Measurements from ENCODE around the gene CDR2. TPM values are rescaled to one million over a fixed set of nuclear protein-coding genes. Genes with fewer than 3 reads are reported as not detected.

Gene CDR2
- total RNA-seq, 3 donors from 2014 or later = 29.0 to 37.5 (median 35.1) TPM

DNA sequence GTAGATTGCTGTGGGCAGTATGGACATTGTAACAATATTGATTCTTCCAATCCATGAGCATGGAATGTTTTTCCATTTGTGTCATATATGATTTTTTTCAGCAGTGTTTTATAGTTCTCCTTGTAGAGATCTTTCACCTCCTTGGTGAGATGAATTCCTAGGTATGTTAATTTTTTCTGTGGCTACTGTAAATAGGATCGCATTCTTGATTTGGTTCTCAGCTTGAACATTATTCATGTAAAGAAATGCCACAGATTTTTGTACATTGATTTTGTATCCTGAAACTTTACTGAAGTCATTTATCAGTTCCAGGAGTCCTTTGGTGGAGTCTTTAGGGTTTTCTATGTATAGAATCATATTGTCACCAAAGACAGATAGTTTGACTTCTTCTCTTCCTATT, 19.7 kb upstream of the CDR2 start:
- H3K4me1 Mint-ChIP-seq (ENCODE audit: low read depth) = peaks cover 15% of the 10 kb centered on the region
- DNase-seq (no peak), ATAC-seq (no peak)
- H3K4me3 Mint-ChIP-seq = no peak overlapping the region
- H3K36me3 Mint-ChIP-seq (ENCODE audit: insufficient read depth) = peaks cover 4% of the 10 kb centered on the region
- H3K9me3 Mint-ChIP-seq = no peaks in the 10 kb centered on the region
- H3K27me3 Mint-ChIP-seq (ENCODE audit: low read depth) = no peaks in the 10 kb centered on the region

DNA sequence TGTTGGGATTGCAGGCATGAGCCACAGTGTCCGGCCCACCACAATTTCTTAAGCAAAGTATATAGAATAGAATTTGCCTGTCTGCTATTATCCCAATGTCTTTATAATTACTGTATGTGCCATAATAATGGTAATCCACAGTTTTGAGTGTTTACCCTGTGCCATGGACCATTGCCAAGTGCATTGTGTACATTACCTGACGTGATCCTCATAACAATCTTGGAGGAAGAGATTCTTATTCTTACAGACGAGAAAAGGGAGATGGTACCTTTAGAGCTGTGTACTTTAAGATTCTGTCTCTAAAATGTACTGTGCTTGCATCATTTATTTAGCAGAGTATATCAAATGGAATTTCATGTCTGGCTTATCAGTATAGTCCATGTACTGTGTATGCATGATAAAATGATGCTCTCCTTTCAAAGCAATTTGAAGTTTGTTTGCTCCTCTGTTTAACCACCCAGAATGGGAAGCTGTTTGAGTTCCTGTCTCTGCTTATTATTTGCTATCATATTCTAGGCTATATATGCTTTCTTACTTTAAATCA, 13.8 kb upstream of the CDR2 start:
- Mint-ChIP-seq H3K36me3 (ENCODE audit: insufficient read depth) (no peaks in the 10 kb centered on the region), H3K9me3 (no peaks in the 10 kb centered on the region), H3K4me3 (no peak overlapping the region), H3K4me1 (ENCODE audit: low read depth) (peaks cover 5% of the 10 kb centered on the region), H3K27me3 (ENCODE audit: low read depth) (no peaks in the 10 kb centered on the region)
- ATAC-seq (no peak), DNase-seq (no peak)

DNA sequence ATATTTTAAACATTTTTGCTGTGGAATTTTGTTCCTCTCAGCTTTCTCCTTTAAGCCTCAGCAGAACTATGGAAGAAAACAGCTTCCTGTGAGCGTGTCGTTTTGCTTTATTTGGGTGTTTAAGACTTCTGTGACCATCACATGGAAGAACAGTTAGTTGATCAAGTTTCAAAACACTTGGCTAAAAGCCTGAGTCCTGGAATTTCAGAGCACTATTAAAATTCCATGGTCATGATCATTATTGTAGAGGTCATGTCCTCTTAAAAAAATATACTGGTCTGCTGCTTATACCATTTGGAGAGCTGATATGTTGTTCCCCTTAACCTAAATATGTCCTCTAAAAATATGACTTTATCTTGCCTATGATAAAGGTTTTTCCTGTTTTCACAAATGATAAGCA, 12.6 kb upstream of the CDR2 start:
- Mint-ChIP-seq H3K4me3 (no peak overlapping the region), H3K36me3 (ENCODE audit: insufficient read depth) (no peaks in the 10 kb centered on the region), H3K4me1 (ENCODE audit: low read depth) (peaks cover 5% of the 10 kb centered on the region), H3K27me3 (ENCODE audit: low read depth) (no peaks in the 10 kb centered on the region), H3K9me3 (no peaks in the 10 kb centered on the region)
- DNase-seq (no peak), ATAC-seq (no peak)

DNA sequence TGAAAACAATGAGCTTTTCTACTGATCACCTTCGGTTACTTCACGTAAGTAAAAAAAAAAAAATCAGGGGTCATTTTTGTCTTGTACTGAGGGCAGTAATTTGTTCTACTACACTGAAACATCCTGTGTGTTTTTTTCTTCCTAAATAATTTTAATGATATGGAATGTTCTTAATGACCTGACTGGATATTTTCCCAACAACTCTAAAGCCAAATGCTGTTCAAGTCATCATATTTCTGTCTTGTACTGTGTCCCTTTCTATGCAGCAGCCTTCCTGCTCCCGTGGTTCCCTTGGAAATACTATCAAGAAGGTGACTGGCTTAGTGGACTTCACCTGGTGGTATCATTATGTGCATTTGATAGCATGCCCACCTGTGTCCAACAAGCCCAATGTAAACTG, 10.8 kb upstream of the CDR2 start:
- DNase-seq (no peak), ATAC-seq (no peak)
- no peak overlapping the region for H3K4me3 Mint-ChIP-seq
- H3K36me3 Mint-ChIP-seq (ENCODE audit: insufficient read depth) = no peaks in the 10 kb centered on the region
- peaks cover 20% of the 10 kb centered on the region for H3K4me1 Mint-ChIP-seq (ENCODE audit: low read depth)
- H3K27me3 Mint-ChIP-seq (ENCODE audit: low read depth) = no peaks in the 10 kb centered on the region
- H3K9me3 Mint-ChIP-seq = no peaks in the 10 kb centered on the region

DNA sequence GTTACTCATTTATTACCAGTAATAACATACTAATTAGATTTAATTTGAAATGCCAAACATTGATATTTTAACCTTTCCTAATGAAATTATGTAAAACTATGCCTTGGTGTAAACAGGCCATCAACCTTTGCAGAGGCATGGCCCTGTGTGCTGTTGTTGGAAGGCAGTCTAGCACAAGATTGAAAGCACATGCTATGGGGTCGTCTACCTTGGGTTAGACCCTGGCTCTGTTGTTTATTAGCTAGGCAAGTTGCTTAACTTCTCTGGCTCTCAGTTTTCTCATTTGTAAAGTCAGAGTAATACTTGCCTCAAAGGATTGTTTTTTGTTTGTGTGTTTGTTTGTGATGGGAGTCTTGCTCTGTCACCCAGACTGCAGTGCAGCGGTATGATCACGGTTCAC, 9.4 kb upstream of the CDR2 start:
- Mint-ChIP-seq H3K36me3 (ENCODE audit: insufficient read depth) (no peaks in the 10 kb centered on the region), H3K9me3 (no peaks in the 10 kb centered on the region), H3K4me3 (no peak overlapping the region), H3K4me1 (ENCODE audit: low read depth) (peaks cover 23% of the 10 kb centered on the region), H3K27me3 (ENCODE audit: low read depth) (no peaks in the 10 kb centered on the region)
- no peak for DNase-seq
- no peak for ATAC-seq

DNA sequence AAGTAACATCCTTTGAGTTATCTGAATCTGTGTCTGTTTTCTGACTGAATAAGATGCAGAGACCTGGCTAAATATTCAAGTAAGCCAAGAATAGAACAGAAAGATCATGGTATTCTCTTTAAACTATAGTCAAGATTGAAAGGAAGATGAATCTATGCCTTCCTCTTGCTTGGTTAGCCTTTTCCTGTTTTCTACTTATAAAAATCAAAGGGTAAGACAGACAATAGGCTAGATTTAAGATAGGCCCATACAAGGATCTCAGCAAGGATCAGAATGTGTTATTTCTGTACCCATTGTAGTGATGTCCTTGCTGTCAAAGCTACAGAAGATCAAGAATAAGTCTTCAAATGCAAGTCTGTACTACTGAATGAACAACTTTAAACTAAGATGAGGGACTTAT, 7.0 kb upstream of the CDR2 start:
- peaks cover 23% of the 10 kb centered on the region for H3K4me1 Mint-ChIP-seq (ENCODE audit: low read depth)
- ATAC-seq (no peak), DNase-seq (no peak)
- no peak overlapping the region for H3K4me3 Mint-ChIP-seq
- H3K9me3 Mint-ChIP-seq = no peaks in the 10 kb centered on the region
- H3K27me3 Mint-ChIP-seq (ENCODE audit: low read depth) = no peaks in the 10 kb centered on the region
- no peaks in the 10 kb centered on the region for H3K36me3 Mint-ChIP-seq (ENCODE audit: insufficient read depth)

DNA sequence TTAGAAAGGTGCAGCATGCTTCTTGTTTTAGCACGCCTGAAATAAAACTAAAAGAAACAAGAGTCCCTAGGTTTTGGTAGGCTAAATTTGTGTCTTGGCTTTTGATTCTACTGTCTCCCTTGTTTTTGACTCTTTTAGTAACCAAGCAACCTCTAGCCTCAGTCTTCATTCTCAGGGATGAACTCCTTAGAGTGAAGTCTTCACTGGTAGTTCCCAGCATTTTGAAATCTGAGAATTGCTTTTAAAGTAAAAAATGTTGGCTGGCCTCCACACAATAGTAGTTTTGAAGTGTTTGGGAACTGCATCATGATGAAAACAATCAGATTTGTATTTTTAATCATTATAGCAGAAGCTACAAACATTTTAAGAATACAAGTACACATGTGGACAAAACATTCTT, 6.1 kb upstream of the CDR2 start:
- DNase-seq (no peak), ATAC-seq (no peak)
- H3K4me3 Mint-ChIP-seq = no peak overlapping the region
- peaks cover 24% of the 10 kb centered on the region for H3K4me1 Mint-ChIP-seq (ENCODE audit: low read depth)
- H3K27me3 Mint-ChIP-seq (ENCODE audit: low read depth) = no peaks in the 10 kb centered on the region
- no peaks in the 10 kb centered on the region for H3K36me3 Mint-ChIP-seq (ENCODE audit: insufficient read depth)
- no peaks in the 10 kb centered on the region for H3K9me3 Mint-ChIP-seq

DNA sequence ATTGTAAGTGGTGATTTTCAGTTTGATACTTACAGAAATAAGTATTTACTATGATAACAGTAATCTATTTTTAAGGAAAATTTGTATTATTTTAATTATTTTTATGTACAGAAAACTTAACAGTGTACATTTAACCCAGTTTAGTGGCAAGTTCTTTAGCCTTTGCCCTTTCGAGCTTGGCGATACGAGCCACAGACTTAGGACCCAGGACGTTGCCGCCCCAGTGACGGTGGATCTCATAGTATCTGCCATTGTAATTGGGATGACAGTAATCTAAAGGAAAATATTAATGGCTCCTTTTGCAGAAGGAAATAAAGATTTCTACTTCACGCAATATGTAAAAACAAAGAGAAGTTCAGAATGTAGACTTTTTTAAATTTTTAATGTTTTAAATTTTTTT, 5.2 kb upstream of the CDR2 start:
- Mint-ChIP-seq H3K4me1 (ENCODE audit: low read depth) (peaks cover 29% of the 10 kb centered on the region), H3K36me3 (ENCODE audit: insufficient read depth) (no peaks in the 10 kb centered on the region), H3K4me3 (no peak overlapping the region), H3K27me3 (ENCODE audit: low read depth) (no peaks in the 10 kb centered on the region), H3K9me3 (no peaks in the 10 kb centered on the region)
- no peak for ATAC-seq
- DNase-seq = no peak

DNA sequence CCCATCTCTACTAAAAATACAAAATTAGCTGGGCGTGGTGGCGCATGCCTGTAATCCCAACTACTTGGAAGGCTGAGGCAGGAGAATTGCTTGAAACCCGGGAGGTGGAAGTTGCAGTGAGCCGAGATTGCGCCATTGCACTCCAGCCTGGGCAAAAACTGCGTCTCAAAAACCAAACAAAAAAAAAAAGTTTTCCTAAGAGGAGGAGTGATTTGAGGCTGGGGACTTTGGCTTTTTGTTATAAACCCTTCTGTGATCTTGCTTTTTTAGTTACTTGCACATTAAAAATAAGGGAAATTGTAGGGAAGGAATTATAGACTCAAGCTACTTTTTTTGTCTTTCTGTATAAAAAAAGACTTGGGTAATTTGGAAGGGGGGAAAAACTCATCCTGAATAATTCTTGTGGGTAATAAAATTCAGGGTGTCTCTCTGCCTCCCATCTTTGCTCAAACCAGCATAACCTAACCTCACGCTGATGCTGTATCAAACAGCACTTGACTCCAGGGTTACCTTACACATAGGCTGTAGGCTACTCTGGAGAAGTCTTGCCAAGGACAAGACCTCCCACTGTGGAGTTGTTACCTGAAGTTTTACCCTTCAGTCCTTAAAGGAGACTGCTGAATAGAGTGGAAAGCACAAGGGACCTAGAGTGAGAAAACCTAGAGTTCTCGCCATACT, 1.7 kb upstream of the CDR2 start:
- Mint-ChIP-seq H3K9me3 (no peaks in the 10 kb centered on the region), H3K27me3 (ENCODE audit: low read depth) (no peaks in the 10 kb centered on the region), H3K36me3 (ENCODE audit: insufficient read depth) (no peaks in the 10 kb centered on the region), H3K4me1 (ENCODE audit: low read depth) (peaks cover 38% of the 10 kb centered on the region), H3K4me3 (peak overlapping the region; percentile 49)
- no peak for DNase-seq
- no peak for ATAC-seq

DNA sequence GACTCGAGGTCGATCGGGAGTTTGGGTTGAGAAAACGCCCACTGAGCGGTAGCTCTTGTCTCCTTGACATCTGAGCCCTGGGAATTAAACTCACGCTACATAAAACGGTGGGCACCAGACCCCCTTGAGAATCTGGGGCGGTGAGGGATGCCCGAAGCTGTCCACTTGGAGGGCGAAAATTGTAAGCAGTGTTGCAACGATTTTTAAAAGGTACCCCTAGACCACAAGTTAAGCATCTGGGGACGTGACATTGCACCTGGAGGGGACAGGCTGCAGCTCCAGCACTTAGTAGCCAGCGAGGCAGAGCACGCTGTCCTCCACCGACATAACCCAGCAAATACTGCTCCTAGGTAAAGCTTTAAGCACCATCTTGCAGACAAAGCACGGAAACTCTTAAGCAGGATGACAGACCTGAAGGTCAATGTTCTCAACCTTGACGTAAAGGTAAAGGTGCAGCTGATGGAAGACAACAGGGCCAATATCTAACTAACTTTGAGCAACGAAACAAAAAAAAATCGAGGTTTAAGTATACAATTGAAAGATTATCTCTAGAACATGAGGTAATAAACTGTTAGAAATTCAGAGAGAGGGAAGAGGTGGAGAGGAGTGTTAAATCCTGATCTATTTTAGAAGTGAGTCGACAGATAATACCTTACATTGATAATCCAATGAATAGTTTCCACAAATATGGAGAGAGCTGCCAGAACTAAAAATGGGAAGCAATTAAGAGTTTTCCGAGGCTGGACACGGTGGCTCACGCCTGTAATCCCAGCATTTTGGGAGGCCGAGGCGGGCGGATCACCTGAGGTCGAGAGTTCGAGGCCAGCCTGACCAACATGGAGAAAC, 921 bp upstream of the CDR2 start:
- ATAC-seq = no peak
- peaks cover 39% of the 10 kb centered on the region for H3K4me1 Mint-ChIP-seq (ENCODE audit: low read depth)
- no peaks in the 10 kb centered on the region for H3K27me3 Mint-ChIP-seq (ENCODE audit: low read depth)
- no peak for DNase-seq
- no peaks in the 10 kb centered on the region for H3K36me3 Mint-ChIP-seq (ENCODE audit: insufficient read depth)
- no peaks in the 10 kb centered on the region for H3K9me3 Mint-ChIP-seq
- peak overlapping the region; percentile 95 for H3K4me3 Mint-ChIP-seq

DNA sequence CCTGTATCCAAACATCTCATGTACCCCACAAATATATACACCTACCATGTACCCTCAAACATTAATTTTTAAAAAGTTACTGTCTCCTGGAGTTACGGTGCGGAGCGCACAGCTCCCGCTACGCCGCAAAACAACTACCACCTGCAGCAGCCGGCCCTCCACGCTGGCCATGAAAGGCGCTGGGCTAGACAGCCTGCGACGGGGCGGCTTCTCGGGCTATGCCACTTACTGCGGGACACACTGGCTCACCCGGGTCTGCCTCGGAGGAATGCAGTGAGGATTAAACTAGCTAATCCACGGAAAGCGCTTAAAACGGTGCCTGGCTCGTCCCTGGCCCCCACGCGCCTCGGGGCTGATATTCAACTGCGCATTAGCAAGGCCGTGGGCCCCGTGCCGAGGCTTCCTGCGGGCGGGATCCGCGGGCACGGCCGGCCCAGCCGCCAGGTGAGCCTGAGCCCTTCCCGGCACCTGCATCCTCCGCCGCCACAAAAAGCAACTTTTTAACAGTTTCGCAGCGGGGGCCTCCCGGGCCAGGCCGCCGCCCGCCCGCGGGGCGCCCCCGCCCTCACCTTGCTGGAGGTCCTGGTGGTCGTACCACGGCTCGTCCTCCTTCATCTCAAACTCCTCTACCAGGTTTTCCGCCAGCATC, 633 bp downstream of the CDR2 start:
- DNase-seq = peak; percentile 25
- H3K9me3 Mint-ChIP-seq = no peaks in the 10 kb centered on the region
- H3K4me3 Mint-ChIP-seq = peak overlapping the region; percentile 95
- no peaks in the 10 kb centered on the region for H3K27me3 Mint-ChIP-seq (ENCODE audit: low read depth)
- H3K36me3 Mint-ChIP-seq (ENCODE audit: insufficient read depth) = no peaks in the 10 kb centered on the region
- H3K4me1 Mint-ChIP-seq (ENCODE audit: low read depth) = peaks cover 51% of the 10 kb centered on the region
- peak; percentile 15 to 27 for ATAC-seq

DNA sequence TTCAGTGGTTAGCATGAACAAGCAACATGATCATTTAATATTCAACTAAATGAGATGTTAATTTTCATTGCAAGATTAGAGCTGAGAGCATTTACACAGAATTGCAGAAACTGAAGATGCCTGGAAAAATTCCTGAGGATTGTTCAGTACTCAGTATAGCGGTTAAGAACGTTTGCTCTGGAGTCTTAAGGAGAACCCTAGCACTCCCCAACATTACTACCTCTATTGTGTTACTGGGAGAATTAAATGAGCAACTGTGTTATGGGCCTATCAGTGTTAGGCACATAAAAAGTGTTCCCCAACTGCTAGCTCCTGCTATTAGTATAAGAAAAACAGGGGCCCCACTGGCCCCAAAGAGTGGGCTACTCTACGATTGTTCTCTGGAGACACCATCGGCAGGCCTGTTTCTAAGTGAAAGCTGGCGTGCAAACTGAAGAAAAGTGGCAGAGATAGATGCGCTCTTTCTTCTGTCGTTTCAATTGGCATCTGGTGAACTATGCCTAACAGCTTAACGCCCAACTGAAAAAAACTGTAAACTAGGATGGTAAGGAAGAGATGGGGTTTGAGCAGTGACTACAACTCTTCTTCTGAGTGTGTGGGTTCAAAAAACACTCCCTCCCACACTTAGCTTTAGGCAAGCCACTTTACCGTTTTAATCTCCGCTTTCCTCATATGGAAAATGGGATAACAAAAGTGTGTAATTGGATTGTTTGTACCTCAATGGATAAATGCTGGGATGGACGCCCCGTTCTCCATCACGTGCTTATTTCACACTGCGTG, 1.3 kb downstream of the CDR2 start:
- Mint-ChIP-seq H3K4me1 (ENCODE audit: low read depth) (peaks cover 56% of the 10 kb centered on the region), H3K9me3 (no peaks in the 10 kb centered on the region), H3K36me3 (ENCODE audit: insufficient read depth) (no peaks in the 10 kb centered on the region), H3K4me3 (peak overlapping the region; percentile 95), H3K27me3 (ENCODE audit: low read depth) (no peaks in the 10 kb centered on the region)
- DNase-seq = no peak
- ATAC-seq = no peak

DNA sequence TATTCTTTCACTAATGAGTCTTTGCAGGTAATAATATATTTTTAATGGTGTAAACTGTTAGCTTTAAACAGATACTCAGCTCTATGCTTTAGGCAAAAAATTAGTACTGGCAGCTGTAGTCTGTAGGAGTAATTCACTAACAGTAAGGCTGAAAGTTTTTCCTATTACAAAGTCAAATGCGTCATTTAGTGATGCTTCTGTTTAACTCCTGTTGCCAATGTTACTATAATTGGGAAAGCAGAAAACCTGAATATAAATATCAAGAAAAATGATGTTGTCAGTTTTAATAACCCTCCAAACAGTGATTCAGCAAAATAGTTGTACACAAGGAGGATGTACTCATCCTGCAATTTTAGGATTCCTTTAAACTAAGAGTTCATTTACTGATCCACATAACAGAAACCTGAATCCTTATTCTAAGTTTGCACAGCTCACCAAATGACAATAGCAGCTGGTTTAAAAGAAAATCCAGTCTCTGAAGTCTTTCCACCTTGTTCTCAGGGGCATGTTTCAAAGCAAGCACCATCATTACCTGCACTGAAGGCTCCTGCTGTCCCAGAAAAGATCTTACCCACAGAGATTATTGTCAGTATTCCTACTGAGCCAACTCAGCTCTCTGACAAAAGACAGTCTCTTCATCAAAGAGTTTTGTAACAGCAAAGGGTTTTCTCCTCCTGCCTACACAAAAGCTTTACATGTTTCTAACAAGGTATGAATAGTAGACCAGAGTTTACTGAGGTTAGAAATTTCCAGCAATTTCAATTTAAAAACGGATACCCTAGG, 4.2 kb downstream of the CDR2 start:
- ATAC-seq (no peak), DNase-seq (no peak)
- Mint-ChIP-seq H3K36me3 (ENCODE audit: insufficient read depth) (peaks cover 10% of the 10 kb centered on the region), H3K4me3 (peak overlapping the region; percentile 95), H3K9me3 (no peaks in the 10 kb centered on the region), H3K4me1 (ENCODE audit: low read depth) (peaks cover 78% of the 10 kb centered on the region), H3K27me3 (ENCODE audit: low read depth) (no peaks in the 10 kb centered on the region)
